Osteocyte (in vitro differentiated cells): Measurements from ENCODE around the gene STMN3. TPM values are rescaled to one million over a fixed set of nuclear protein-coding genes. Genes with fewer than 3 reads are reported as not detected.
"Not testable (repeated sequence)": the region's sequence is repeated elsewhere in the genome, so short reads cannot be mapped to it uniquely, and the experiment has no call there.

Experiments
- DNase-seq: peaks from one replicate; pipeline ENCODE4 v3.0.0; 2021; ENCODE audit warnings: mixed read lengths; ENCODE audit not compliant: unreplicated experiment; ENCODE audit errors: extremely low spot score
- H3K27ac Mint-ChIP-seq: one replicate; pipeline ENCODE4 v1.8.0; 2021; ENCODE audit warnings: mild to moderate bottlenecking, mixed read lengths; ENCODE audit not compliant: unreplicated experiment
- H3K27me3 Mint-ChIP-seq: one replicate; pipeline ENCODE4 v1.8.0; 2021; ENCODE audit warnings: mixed read lengths; ENCODE audit not compliant: unreplicated experiment
- H3K36me3 Mint-ChIP-seq: one replicate; pipeline ENCODE4 v1.8.0; 2021; ENCODE audit warnings: mixed read lengths; ENCODE audit not compliant: unreplicated experiment
- H3K4me1 Mint-ChIP-seq: one replicate; pipeline ENCODE4 v1.8.0; 2021; ENCODE audit warnings: mixed read lengths; ENCODE audit not compliant: unreplicated experiment
- H3K4me3 Mint-ChIP-seq: one replicate; pipeline ENCODE4 v1.8.0; 2021; ENCODE audit warnings: mild to moderate bottlenecking, moderate library complexity, mixed read lengths; ENCODE audit not compliant: unreplicated experiment
- H3K9me3 Mint-ChIP-seq: one replicate; pipeline ENCODE4 v1.8.0; 2021; ENCODE audit warnings: mixed read lengths; ENCODE audit not compliant: unreplicated experiment
- total RNA-seq: library from RNA; stranded (reverse); gene quantifications from 2 replicates; pipeline ENCODE4 v1.2.1, GENCODE V29; 2021
- TF ChIP-seq, protein P1 (sequence below): fragments of 200-600 bp; sonication (generic); IDR thresholded peaks from 2 replicates; pipeline ENCODE4 v1.5.0; 2021; ENCODE audit warnings: antibody characterized with exemption, mild to moderate bottlenecking, moderate library complexity

The STMN3 gene
- total RNA-seq, 1 donor from 2014 or later = 33.2 TPM

DNA sequence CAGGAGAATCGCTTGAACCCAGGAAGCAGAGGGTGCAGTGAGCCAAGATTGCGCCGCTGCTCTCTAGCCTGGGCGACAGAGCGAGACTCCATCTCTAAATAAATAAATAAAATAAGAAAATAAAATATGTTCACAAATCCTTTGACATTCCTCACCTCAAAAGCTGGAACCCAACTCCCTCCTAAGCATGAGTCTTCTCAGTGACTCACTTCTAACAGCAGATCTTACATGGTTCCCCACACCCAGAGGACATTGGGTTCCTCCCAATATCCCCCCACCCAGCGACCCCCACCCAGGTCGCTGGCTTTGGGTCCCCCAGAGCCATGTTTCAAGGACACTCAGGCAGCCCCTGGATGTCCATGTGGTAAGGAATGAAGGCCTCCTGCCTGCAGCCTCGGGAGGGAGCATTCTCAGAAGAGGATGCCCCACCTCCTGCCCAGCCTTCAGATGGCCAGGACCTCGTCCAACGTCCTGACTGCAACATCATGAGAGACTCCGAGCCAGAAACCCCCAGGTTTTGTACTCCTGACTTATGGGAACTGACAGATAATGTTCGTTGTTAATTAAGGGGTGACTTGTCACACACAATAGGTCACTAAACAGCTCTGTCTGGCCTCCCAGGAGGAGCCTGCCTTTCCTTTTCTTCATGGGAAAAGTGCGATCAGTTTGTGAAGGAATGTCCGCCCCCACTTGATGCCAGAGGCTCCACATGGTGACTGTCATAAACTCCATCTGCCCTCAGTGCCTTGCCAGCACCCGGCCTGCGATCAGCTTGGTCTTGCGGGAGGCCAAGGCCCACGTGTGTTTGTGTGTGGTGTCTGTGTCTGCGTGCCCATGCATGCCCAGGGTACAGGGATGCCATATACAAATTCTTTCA, 16.2 kb downstream of the STMN3 start:
- no peak for DNase-seq
- no peak overlapping the region for H3K27ac Mint-ChIP-seq
- TF ChIP-seq, protein P1, sequence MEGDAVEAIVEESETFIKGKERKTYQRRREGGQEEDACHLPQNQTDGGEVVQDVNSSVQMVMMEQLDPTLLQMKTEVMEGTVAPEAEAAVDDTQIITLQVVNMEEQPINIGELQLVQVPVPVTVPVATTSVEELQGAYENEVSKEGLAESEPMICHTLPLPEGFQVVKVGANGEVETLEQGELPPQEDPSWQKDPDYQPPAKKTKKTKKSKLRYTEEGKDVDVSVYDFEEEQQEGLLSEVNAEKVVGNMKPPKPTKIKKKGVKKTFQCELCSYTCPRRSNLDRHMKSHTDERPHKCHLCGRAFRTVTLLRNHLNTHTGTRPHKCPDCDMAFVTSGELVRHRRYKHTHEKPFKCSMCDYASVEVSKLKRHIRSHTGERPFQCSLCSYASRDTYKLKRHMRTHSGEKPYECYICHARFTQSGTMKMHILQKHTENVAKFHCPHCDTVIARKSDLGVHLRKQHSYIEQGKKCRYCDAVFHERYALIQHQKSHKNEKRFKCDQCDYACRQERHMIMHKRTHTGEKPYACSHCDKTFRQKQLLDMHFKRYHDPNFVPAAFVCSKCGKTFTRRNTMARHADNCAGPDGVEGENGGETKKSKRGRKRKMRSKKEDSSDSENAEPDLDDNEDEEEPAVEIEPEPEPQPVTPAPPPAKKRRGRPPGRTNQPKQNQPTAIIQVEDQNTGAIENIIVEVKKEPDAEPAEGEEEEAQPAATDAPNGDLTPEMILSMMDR = no peak
- H3K4me1 Mint-ChIP-seq = peaks cover 2% of the 10 kb centered on the region
- H3K9me3 Mint-ChIP-seq = no peaks in the 10 kb centered on the region
- no peak overlapping the region for H3K4me3 Mint-ChIP-seq
- no peaks in the 10 kb centered on the region for H3K27me3 Mint-ChIP-seq
- no peaks in the 10 kb centered on the region for H3K36me3 Mint-ChIP-seq

DNA sequence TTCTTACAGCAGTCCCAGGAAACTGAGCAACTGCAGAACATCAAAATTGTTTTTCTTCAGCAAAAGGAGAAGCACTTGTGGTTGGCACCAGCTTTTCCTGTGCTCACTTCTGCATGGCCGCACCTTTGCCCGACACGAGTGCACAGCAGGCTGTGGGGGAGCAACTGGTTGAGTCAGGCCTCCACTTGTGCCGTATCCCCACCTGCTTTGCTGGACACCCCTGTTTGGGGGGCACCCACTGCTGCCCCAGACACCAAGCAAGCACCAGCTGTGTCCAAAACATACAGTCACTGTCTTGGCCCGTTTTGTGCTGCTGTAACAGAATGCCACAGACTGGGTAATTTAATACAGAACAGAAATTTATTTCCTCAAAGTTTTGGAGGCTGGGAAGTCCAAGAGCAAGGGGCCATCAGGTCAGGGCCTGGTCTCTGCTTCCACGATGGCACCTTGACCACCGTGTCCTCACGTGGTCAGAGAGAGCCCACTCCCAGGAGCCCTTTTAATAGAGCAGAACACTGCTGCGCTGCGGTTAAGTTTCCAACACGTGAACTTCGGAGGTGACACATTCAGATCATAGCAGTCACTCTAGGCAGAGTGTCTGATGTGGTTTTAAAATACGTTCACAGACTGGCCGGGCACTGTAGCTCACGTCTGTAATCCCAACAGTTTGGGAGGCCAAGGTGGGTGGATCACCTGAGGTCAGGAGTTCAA, 17.6 kb downstream of the STMN3 start:
- TF ChIP-seq, protein P1 = no peak
- H3K27me3 Mint-ChIP-seq = no peaks in the 10 kb centered on the region
- no peak overlapping the region for H3K4me3 Mint-ChIP-seq
- no peaks in the 10 kb centered on the region for H3K9me3 Mint-ChIP-seq
- H3K36me3 Mint-ChIP-seq = no peaks in the 10 kb centered on the region
- DNase-seq = no peak
- H3K4me1 Mint-ChIP-seq = peaks cover 2% of the 10 kb centered on the region
- H3K27ac Mint-ChIP-seq = no peak overlapping the region

DNA sequence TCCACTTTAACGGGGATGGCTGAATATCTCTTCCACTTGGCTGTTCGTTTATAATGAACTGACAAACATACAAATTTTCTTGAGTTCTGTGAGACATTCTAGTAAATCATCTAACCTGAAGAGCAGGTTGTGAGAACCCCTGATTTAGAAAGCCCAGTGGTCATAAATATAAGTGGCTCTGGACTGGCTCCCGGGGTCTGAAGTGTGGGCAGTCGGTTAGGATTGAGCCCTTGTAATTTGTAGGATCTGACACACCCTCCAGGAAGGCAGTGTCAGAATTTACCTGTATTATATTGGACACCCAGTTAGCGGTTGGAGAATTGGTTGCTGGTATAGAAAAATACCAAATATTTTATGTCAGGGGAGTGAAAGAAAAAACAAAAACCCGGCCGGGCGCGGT, 19.5 kb downstream of the STMN3 start:
- Mint-ChIP-seq H3K4me1 (peaks cover 2% of the 10 kb centered on the region), H3K4me3 (no peak overlapping the region), H3K27ac (no peak overlapping the region), H3K27me3 (no peaks in the 10 kb centered on the region), H3K9me3 (no peaks in the 10 kb centered on the region), H3K36me3 (no peaks in the 10 kb centered on the region)
- DNase-seq = no peak
- TF ChIP-seq, protein P1 = no peak

DNA sequence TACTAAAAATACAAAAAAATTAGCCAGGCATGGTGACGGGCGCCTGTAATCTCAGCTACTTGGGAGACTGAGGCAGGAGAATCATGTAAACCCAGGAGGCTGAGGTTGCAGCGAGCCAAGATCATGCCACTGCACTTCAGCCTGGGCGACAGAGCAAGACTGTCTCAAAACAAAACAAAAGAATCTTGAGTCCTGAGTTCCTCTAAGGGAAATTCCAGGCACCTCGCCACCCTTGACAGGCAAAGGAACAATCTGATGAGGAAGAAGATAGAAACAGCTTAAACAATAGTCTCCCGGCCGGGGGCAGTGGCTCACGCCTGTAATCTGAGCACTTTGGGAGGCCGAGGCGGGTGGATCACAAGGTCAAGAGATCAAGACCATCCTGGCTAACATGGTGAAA, 21.8 kb downstream of the STMN3 start:
- not testable (repeated sequence) for H3K36me3 Mint-ChIP-seq, H3K4me3 Mint-ChIP-seq, H3K4me1 Mint-ChIP-seq, H3K27ac Mint-ChIP-seq, H3K9me3 Mint-ChIP-seq, DNase-seq, H3K27me3 Mint-ChIP-seq

DNA sequence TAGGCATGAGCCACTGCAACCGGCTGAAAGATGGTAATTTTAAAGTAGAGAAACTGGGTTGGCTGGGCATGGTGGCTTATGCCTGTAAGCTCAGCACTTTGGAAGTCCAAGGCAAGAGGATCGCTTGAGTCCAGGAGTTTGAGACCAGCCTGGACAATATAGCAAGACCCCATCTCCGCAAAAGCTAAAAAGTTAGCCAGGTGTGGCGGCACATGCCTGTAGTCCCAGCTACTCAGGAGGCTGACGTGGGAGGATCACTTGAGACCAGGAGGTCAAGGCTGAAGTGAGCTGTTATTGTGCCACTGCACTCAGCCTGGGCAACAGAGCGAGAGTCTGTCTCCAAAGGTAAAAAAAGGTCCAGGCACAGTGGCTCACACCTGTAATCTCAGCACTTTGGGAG, 22.3 kb downstream of the STMN3 start:
- not testable (repeated sequence) for H3K27me3 Mint-ChIP-seq, H3K36me3 Mint-ChIP-seq, H3K27ac Mint-ChIP-seq, DNase-seq, H3K4me3 Mint-ChIP-seq, H3K4me1 Mint-ChIP-seq, H3K9me3 Mint-ChIP-seq
